HG03565 (cell line): ENCODE results near the gene SLC12A9.

Experiments used
- ATAC-seq: cut with Tn5 transposase; IDR thresholded peaks from one replicate; pipeline ENCODE4 v1.9.1; 2021; ENCODE audit warnings: mild to moderate bottlenecking, moderate library complexity; ENCODE audit not compliant: unreplicated experiment

Gene SLC12A9

GRCh38 chr7:100882201-100882600 lies 29.7 kb downstream of the SLC12A9 start:
- no peak for ATAC-seq

- ATAC-seq: no peak
Measured at GRCh38 chr7:100882785-100883526, 30.4 kb downstream of the SLC12A9 start.

DNA sequence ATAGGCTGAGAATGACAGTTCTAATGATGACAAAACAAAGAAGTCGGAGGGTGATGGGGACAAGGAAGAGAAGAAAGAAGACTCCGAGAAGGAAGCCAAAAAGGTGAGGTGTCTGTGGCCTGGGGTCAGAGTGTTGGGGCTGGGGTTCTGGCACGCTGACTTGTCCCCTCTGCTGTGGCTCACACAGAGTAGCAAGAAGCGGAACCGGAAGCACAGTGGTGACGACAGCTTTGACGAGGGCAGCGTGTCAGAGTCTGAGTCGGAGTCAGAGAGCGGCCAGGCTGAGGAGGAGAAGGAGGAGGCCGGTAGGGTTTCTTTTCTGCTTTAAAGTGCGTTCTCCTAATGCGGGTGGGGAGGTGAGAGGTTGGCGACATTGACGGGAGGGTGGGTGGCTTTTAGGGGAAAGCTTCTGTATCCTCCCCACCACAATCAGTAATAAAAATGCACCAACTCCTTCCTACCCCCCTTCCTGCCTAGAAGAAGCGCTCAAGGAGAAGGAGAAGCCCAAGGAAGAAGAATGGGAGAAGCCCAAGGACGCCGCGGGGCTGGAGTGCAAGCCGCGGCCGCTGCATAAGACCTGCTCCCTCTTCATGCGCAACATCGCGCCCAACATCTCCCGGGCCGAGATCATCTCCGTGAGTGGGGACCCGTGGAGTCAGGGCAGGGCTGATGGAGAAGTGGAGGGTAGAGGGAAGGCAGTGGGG lies 32.4 kb downstream of the SLC12A9 start:
- no peak for ATAC-seq

- ATAC-seq: no peak
Measured at GRCh38 chr7:100885440-100886141, 33.1 kb downstream of the SLC12A9 start.

DNA sequence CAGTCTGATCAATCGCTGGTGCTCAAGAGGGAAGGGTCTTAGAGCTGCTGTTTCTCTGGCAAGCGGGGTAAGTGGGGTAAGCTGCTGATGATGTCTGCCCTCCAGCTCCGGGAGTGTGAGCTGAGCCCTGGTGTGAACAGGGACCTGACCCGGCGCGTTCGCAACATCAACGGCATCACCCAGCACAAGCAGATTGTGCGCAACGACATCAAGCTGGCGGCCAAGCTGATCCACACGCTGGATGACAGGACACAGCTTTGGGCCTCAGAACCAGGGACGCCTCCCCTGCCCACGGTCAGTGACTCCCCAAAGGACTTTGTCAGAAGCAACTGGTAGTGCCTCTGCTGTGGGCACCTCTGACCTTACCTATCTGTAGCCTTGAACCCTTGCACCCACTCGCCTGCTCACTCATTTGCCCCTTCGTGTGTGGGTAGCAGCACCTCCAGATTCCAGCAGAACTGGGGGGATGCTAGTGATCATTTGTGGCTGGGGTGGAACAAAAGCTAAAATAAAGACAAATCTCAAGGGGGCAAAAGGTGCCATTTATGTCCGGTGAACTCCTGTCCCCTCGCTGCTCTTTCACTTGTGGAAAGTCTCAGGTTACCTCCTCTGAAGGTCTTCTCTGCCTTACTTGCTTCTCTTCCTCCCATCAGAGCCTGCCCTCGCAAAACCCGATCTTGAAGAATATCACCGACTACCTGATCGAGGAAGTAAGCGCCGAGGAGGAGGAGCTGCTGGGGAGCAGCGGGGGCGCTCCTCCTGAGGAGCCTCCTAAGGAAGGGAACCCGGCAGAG lies 33.8 kb downstream of the SLC12A9 start:
- no peak for ATAC-seq

DNA sequence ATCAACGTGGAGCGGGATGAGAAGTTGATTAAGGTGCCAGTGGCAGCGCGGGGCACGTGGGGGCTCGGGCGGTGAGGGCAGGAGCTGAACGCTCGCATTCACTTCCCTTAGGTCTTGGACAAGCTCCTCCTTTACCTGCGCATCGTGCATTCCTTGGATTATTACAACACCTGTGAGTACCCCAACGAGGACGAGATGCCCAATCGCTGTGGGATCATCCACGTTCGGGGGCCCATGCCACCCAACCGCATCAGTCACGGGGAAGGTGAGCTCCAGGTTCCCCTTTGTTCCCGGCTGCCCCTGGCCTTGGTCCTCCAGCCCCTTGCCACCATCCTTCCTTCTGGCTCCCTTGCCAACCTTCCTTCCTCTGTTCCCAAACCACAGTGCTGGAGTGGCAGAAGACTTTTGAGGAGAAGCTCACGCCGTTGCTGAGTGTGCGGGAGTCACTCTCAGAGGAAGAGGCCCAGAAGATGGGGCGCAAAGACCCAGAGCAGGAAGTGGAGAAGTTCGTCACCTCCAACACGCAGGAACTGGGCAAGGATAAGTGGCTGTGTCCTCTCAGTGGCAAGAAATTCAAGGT lies 34.5 kb downstream of the SLC12A9 start:
- ATAC-seq: no peak

DNA sequence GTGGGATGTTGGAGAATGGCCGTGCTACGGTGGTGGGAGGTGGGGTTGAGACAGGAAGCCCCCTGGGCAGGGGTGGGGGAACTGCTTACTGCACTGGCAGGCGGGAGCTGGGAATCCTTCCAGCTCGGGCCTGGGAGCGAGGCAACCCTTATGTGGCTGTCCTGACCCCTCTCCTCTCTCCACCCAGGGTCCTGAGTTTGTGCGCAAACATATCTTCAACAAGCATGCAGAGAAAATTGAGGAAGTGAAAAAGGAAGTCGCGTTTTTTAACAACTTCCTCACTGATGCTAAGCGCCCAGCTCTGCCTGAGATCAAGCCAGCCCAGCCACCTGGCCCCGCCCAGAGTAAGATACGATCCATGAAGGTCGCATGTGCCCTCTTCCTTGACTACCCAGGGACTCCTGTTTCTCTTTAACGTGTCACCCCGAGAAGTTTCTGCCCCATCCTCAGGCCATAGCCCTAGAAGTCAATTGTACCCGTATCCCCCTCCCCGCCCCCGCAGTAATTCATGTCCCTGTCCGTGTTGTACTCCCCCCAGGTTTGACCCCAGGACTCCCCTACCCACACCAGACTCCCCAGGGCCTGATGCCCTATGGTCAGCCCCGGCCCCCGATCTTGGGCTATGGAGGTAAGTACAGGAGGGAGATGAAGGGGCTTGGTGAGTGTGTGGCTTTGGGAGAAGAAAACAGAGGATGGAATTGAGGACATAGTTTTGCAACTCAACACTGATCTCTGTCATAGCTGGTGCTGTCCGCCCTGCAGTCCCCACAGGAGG lies 35.2 kb downstream of the SLC12A9 start:
- ATAC-seq: peak; percentile 31

DNA sequence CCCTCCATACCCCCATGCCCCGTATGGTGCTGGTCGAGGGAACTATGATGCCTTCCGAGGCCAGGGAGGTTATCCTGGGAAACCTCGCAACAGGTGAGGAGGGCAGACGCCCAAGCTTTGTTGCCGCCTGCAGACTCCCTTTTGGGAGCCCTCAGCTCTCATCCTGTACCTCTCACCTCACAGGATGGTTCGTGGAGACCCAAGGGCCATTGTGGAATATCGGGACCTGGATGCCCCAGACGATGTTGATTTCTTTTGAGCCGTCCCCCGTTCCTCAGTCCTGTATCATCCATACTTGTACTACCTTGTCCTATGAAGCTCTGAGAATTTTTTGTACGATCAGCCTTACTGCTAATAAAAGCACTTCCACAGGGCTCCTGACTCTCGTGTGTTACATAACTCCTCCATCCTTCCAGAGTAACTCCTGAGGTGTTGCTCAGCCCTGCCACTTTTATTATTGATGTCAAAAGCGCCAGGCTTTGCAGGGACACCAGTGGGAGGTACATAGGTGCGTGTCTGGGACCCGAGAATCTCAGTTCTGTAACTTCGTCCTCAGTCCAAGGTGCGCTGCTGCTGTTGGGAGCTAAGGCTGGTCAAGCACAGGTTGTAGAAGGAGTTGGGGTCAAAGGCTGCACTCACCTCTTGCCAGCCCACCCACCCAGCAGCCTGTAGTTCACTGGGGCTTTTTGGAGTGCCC lies 35.9 kb downstream of the SLC12A9 start:
- ATAC-seq: no peak

GRCh38 chr7:100888988-100889750 lies 36.7 kb downstream of the SLC12A9 start, which contains the start of gene UFSP1:
UFSP1 (minus strand) TSS chr7:100889715; CDS start chr7:100889271, 444 bp downstream.
- ATAC-seq: peak; percentile 24

- no peak for ATAC-seq
Measured at GRCh38 chr7:100890653-100891567, 38.4 kb downstream of the SLC12A9 start.

GRCh38 chr7:100891568-100892247 lies 39.2 kb downstream of the SLC12A9 start:
- no peak for ATAC-seq

- ATAC-seq: no peak
Measured at GRCh38 chr7:100892364-100893317, 40.1 kb downstream of the SLC12A9 start.

GRCh38 chr7:100893318-100893895 lies 40.9 kb downstream of the SLC12A9 start:
- ATAC-seq: no peak

- no peak for ATAC-seq
Measured at GRCh38 chr7:100893910-100894721, 41.6 kb downstream of the SLC12A9 start.
